ENCODE results near the gene TMEM74B.
"Not testable (repeated sequence)": the region's sequence is repeated elsewhere in the genome, so short reads cannot be mapped to it uniquely, and the experiment has no call there.

The TMEM74B gene

DNA sequence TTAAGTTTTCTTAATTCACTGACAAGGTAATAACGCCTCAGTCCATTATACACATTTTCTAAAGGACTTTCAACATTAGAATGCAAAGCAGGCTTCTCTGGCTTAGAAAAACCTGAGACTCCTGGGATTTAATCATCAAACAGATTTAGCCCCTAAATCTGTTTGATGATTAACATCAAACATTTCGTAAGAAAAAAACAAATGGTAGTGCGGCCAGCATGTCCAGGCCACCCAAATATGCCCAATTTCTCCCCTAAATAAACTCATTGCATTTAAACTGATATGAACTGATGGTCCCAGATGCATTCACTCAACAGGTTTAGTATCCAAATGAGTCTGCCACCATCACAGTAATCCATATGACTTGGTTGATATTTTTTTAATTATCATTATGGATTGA, 6.2 kb downstream of the TMEM74B start:
- no peak for DNase-seq (ENCODE audit: low read depth)

DNA sequence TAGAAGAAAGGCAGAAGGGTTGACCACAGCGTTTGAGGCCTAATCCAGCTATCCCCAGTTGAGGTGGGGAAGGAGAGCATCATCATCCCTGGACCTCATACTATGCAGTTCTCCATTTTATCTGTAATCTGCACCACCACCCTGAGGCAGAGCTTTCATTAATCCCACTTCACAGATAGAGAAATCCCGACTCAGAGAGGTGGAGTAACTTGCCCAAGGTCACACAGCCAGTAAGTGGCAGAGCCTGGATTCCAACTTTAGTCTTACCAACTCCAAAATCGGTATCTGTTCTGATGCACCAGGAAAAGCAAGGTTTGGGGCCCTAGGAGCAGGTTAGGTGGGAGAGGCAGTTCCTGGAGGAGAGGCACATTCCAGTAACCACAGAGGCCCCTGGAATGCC, 6.7 kb downstream of the TMEM74B start:
- no peak for DNase-seq (ENCODE audit: low read depth)

DNA sequence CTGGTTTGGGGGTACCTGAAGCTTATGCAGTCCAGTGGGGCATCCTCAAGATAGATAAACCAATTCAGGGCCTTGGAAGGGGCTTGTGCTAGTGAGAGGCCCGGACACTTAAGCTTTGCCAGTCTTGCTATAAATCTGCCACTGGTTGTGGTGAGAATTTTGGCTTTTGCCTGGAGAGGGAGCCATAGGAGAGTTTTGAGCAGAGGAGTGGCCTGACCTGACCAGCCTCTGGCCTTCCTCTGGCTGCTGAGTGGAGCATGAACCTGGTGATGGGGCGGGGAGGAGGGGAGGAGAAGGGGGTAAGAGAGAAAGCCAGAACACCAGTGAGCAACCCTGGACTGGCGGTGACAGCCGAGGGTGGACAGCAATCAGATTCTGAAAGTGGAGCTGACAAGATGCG, 7.1 kb downstream of the TMEM74B start:
- DNase-seq (ENCODE audit: low read depth), result no peak

DNA sequence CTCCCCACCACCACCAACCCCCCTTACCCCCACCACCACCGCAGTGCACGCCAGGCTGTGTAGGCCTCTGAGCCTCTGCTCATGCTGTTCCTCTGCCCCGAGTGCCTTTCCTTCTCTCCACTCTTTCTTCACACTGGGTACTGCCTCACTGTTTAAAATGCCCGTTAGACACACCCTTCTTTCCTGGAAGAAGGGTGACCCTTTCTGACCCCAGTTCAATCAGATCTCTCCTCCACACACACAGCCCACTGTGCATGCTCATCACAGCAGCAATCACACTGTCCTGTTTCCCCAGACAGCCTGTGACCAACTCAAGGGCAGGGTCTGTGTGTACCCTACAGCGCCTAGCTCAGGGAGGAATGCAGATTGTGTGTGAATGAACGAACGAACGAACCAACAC, 10.0 kb downstream of the TMEM74B start:
- DNase-seq (ENCODE audit: low read depth), result no peak

DNA sequence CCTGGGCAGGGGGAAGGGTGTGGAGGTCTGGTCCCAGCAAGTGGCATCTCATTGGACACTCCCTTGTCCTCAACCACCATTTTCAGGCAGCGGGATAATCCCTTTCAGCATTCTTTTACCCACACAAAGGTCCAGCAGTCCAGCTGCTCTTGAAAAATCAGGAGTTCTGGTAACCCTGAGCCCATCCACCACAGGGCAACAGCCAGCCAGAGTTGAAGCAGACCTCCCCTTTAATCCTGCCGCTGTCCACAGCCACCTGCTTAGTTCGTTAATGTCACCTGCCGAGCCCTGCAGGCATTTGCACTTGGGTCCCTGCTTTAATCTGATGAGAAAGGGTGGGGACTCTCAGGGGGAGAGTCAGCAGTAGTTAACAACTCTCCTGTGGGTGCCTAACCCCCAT, 11.1 kb downstream of the TMEM74B start:
- DNase-seq (ENCODE audit: low read depth), result no peak

DNA sequence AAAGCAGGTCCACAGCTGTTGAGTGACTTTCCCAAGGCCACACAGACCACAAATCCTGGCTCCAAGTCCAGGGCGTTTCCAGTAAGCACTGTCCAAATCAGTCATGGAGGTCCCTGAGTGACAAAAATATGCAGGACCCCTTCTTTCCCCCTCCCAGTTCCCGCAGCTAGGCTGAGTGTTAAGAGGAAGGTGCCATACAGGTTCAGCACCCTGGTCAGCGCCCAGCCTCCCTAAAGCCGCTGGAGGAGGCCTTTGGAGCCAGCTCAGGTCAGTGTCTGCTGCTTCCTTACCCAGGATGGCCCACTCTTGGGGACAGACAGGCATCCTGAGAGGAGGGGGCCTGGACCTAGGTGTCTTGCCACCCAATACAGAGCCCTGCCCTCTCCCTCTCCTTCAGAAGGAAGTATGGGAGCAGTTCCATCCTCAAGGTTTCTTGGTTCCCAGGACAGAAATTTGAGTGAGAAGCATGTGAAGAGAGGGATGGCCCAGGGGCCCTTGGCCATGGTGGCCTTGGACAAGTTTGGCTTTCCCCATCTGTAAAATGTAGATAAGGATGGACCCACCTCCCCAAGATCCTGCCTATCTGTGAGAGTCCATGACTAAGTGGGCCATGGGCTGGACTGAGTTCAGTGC, 13.2 kb downstream of the TMEM74B start:
- no peak for DNase-seq (ENCODE audit: low read depth)

DNA sequence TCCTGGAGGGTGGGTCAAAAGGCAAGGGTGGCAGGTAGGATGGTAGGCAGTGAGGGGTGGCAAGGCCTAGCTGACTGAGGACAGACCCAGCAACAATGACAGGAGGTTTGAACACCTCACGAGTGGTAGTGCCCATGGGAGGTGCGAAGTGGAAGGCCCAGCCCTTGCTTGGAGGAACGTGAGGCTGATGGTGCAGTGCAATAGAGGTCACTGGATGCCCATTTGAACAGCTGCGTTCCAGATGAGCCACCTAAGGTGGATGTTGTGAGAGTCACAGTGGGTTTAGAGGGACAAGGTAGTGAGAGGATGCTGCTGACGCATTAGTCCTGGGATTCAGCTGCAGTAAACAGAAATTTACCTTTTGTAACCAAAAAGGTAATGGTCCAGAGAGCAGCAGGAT, 15.6 kb downstream of the TMEM74B start:
- no peak for DNase-seq (ENCODE audit: low read depth)

DNA sequence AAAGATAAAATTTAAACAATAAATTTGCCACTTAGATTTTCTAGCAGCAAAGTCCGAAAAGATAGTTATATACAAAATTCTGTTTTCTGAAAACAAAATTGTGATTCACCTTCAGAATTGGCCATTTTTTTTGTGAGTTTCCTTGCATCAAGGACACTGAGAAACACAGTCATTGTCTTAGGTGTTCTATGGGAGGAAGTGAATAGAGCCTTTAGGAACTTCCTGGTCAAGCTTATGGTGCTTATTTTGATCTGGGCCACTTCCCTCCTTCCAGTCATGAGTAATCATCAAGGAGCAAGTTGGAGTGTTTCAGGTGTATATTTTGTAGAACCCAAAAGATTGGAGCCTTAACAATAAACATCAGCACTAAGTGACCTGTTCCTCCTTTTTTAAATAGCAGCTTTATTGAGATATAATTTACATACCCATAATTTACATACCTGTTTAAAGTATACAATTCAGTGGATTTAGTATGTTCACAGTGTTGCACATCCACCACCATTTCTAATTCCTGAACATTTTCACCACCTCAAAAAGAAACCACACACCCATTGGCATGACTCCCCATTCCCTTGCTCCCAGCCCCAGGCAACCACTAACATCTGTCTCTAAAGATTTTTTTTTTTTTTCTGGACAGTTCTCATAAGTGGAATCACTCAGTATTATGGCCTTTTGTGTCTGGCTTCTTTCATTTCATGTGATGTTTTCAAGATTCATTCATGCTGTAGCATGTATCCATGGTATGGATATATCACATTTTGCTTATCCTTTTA, 17.6 kb downstream of the TMEM74B start:
- no peak for DNase-seq (ENCODE audit: low read depth)

DNA sequence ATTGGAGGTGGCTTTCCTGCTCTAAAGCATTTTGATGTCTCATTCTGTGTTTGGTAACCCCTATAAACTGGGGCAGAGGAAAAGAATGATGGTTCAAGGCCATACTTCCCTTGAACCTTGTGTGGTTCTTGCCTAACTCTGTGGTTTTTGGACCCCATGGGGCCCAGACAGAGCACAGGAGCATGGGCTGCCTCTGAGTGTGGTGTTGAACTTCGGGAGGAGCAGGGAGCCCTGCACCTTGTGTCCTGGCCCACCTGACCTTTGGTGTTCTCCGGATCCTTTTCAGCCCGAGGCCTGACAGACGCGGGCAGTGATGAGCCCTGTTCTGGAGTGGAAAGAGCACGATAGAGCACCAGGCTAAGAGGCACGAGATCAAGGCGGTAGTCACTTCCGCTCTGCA, 18.8 kb downstream of the TMEM74B start:
- no peak for DNase-seq (ENCODE audit: low read depth)

DNA sequence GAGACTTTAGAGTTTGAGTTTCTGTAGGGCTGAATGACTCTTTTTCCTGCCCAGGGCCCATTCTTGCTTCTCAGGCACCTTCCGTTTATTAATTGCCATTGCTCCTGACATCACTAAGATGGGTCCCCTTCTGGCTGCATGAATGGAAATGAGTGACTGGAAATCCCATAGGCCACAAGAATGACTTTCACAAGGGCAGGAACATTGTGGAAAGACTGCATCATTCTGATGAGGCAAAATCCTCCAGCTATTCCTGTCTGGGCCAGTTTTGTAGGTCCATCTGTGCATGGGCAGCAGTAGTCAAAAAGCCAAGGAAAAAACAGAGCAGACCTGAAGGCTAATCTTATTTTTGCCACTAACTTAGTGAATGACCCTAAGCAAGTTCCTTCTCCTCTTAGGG, 19.3 kb downstream of the TMEM74B start:
- no peak for DNase-seq (ENCODE audit: low read depth)

DNA sequence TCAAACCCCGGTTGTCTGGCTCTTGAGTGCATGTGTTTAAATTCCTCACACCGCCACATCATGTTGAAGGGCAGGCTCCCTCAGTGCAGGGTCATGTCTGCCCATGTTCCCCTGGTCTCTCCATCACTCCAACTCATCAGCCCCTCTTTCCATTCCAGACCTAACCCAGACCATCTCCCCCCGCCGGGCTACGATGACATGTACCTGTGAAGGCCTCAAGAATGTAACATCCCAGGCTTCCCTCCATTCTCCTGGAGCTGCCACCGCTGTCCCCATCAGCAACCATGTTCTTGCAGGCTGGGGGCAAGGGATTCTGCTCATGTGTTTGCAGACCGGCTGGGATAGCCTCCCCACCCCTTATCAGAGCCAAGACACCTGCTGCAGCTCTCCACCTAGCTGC, 19.9 kb downstream of the TMEM74B start:
- DNase-seq (ENCODE audit: low read depth), result no peak

DNA sequence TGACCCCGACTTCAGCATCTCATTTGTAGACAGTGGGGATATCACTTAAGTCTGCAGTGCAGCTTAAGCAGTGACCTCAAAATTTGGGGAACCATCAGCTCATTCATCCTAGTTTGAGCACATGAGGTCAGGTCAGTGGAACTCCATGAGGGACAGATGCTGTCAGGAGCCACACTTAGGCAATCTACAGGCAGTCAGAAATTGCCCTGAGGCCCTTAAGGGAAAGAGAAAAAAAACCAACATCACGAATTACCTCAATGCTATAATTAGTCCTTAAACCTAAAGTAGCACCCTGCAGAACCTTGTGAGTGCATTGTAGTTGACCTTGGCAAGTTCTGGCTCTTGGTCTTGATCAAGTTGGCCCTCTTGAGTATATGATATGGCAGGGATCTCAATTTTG, 21.1 kb downstream of the TMEM74B start:
- DNase-seq (ENCODE audit: low read depth), result no peak

DNA sequence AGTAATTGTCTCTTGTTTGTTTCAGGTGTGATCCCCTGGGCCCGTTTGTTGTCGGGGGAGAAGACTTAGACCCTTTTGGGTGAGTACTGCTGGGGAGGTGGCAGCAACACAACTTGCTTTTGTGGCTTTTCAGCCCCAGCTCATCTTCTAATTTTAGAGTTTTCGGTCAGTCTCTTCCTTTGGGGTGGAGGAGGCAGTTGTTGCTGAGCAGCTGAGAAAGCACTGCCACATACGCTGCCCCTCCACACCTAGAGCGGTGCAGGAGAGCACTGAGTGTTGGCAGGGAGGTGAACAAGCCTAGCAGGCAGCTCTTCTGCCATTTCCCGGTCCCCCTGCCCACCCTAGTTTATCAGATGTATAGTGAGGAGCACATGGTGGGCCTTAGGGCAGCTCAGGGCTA, 21.7 kb downstream of the TMEM74B start:
- DNase-seq (ENCODE audit: low read depth), result no peak

DNA sequence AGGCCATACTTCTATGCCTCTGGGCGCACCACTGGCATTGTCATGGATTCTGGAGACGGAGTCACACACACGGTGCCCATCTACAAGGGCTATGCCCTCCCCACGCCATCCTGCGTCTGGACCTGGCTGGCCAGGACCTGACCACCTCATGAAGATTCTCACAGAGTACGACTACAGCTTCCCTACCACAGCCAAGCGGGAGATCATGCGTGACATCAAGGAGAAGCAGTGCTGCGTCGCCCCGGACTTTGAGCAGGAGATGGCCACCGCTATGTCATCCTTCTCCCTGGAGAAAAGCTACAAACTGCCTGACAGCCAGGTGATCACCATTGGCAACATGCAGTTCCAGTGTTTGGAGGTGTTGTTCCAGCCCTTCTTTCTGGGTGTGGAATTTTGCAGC, 23.8 kb downstream of the TMEM74B start:
- no peak for DNase-seq (ENCODE audit: low read depth)

DNA sequence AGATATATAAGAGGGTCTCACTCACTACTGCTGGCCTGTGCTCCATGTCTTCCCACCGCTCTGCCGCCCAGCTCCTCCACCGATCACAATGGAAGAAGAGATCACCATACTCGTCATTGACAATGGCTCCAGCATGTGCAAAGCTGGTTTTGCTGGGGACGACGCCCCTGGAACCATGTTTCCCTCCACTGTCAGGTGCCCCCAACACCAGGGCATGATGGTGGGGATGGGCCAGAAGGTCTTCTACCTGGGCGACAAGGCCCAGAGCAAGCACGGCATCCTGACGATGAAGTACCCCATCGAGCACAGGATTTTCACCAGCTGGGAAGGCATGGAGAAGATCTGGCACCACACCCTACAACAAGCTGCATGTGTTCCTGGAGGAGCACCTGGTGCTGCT, 24.3 kb downstream of the TMEM74B start:
- DNase-seq (ENCODE audit: low read depth), result no peak

DNA sequence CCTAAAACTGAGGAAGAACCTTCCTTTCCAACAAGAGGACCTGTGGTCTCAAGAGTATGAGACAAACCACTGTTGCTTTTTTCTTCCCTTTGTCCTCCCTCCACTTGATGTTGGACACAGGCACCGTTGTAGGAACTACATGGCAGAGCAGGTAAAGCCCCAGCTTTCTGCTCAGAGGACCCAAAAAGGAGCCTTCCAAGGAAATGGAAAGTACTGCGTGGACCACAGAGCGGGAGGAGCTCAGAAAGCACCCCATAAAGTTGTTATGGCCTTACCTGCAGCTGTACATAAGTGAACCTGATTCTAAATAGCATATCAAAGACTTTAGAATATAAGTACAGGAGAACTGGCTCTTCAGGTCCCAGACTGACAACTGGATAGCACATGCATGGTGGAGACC, 29.4 kb downstream of the TMEM74B start:
- DNase-seq (ENCODE audit: low read depth), result no peak

DNA sequence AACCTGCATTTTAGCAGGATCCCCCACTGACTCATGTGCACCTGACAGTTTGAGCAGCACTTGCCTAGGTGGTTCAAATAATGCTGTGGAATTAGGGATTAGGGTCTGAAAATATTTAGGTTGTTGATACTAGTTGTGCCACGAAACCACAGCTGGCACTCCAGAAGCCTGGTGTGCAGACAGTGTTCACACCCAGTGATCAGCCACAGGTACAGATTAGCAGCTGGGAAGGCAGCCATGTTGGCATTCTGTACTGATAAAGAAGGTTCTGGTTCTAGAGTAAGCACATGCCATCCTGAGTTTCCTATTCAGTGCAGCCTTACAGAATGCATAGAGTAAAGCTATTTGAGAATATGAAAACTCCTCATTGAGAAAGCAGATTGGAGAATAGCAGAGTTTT, 30.1 kb downstream of the TMEM74B start:
- DNase-seq (ENCODE audit: low read depth), result no peak

DNA sequence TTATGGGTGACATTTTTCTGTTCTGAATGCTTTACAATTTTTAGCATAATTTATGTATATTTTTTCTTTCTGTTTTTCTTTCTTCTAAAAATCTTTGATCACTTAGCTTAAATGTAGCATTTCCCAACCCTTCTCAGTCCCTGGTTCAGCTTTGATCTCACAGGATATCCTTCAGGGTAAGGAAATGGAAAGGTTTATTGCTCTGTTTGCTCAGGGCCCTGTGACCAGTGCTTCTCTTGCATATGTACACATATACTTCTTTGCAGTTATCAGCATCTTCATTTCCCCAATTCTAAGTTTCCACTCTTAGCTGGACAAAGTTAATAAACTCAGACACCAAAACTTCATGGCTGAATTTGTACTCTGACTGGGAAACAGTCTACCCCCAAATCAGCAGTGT, 30.6 kb downstream of the TMEM74B start:
- no peak for DNase-seq (ENCODE audit: low read depth)

DNA sequence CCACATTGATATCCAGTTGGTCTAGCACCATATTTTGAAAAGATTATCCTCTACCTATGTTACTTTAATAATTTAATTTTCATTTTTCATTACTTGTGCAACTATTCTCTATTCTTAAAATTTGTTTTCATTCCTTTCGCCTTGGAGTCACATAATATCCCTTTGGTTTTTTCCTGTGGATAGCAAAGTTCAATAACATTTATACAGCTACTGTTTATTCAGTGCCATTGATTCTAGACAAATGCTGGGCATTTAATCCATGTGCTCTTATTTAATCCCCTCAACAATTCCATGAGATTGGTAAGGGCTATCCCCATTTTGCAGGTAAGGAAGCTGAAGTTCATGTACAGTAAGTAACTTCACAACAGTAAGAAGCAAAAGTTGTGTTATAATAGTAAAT, 33.8 kb downstream of the TMEM74B start:
- no peak for DNase-seq (ENCODE audit: low read depth)

DNA sequence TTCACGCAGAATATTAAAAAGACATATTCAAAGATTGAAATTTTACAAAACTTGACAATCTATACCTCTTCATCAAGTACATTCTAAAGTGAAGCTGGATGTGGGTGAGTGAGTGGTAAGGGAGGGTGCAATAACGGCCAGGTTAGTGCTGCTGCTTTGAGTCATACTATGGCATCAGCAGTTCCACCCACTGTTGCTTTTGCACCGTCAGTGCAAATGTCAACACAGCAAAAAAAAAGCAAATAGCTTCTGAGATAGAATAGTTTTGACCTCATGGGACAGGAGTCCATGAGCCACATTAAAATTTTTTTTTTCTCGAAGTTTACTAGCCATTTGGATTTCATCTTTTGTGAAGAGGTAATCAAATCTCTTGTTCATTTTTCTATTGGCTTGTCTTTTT, 34.6 kb downstream of the TMEM74B start:
- DNase-seq (ENCODE audit: low read depth), result no peak

DNA sequence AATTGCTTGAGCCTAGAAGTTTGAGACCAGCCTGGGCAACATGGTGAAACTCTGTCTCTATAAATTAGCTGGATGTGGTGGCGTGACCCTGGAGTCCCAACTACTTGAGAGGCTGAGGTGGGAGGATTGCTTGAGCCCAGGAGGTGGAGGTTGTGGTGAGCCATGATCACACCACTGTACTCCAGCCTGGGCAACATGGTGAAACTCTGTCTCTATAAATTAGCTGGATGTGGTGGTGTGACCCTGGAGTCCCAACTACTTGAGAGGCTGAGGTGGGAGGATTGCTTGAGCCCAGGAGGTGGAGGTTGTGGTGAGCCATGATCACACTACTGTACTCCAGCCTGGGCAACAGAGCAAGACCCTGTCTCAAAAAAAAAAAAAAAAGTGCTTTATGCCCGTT, 35.0 kb downstream of the TMEM74B start:
- DNase-seq (ENCODE audit: low read depth), result not testable (repeated sequence)

DNA sequence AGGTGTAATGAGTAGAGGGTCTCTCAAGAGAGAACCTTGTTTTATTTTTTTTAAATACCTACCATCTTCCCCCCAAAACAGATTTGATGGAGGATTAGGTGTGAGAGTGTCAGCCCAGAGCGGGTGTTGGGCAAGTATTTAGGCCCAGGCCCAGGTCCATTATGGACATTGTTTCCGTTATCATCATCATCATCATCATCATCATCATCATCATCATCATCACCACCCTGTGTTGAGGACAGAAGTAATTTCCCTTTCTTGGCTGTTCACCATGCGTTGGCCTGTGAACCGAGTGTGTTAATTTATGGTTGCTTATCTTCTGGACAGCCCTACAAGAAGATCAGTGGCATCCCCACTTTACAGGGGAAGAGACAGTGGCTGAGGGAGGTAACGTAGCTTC, 37.8 kb downstream of the TMEM74B start:
- no peak for DNase-seq (ENCODE audit: low read depth)

DNA sequence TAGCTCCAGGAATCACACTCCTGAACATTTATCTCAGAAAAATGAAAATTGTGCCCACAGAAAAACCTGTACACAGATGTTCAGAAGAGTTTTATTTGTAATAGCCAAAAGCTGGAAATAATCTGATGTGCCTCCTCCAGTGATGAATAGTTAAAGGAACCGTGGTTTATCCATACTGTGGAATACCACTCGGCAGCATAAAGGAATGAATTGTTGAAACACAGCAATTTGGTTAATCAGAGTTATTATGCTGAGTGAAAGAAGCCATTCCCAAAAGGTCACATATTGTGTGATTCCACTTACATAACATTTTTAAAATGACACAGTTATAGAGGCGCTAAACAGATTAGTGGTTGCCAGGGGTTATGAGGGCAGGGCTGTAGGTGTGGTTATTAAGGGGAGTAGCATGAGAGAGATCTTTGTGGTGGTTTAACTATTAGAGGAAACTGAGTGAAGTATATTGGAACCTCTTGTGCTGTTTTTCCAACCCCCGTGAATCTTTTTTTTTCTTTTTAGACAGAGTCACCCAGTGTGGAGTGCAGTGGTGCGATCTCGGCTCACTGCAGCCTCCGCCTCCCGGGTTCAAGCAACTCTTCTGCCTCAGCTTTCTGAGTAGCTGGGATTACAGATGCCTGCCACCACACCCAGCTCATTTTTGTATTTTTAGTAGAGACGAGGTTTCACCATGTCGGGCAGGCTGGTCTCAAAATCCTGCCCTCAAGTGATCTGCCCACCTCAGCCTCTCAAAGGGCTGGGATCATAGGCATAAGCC, 40.2 kb downstream of the TMEM74B start:
- no peak for DNase-seq (ENCODE audit: low read depth)
